Breast epithelium (tissue), 4 donors: ENCODE measurements around the gene RETREG1. TPM values are rescaled to one million over a fixed set of nuclear protein-coding genes. Genes with fewer than 3 reads are reported as not detected.
A peak's percentile ranks its signal among the peaks of the same experiment; 100 is the strongest.
"Not testable (repeated sequence)": the region's sequence is repeated elsewhere in the genome, so short reads cannot be mapped to it uniquely, and the experiment has no call there.

Source experiments
- DNase-seq, 2 donors: peaks; one replicate each; pipeline ENCODE4 v3.0.0-alpha.2; 2019; ENCODE audit warnings: low spot score in 2 of 2
- H3K27ac ChIP-seq, 2 donors: fragments of 200-600 bp; sonication (generic) in 1 of 2; one replicate each; pipeline ENCODE4 v1.5.1; 2016 to 2019; ENCODE audit warnings: mild to moderate bottlenecking in 1 of 2
- H3K27me3 ChIP-seq, 2 donors: fragments of 200-600 bp; sonication (generic) in 1 of 2; one replicate each; pipeline versions ENCODE4 v1.5.1 to v1.6.0; 2017 to 2019; ENCODE audit warnings: control low read depth in 1 of 2, mild to moderate bottlenecking in 1 of 2
- H3K36me3 ChIP-seq: fragments of 200-600 bp; one replicate; pipeline ENCODE4 v1.5.1; 2019
- H3K4me1 ChIP-seq, 2 donors: fragments of 200-600 bp; sonication (generic); one replicate each; pipeline ENCODE4 v1.5.1; 2016 to 2019; ENCODE audit warnings: control low read depth in 1 of 2
- H3K4me3 ChIP-seq, 3 donors: fragments of 200-600 bp; sonication (generic); 1 replicate in 2 of 3; 2 replicates in 1 of 3; pipeline ENCODE4 v1.5.1; 2016 to 2019; ENCODE audit warnings: mild to moderate bottlenecking in 3 of 3, moderate library complexity in 2 of 3
- H3K9me3 ChIP-seq, 2 donors: fragments of 200-600 bp; sonication (generic) in 1 of 2; one replicate each; pipeline ENCODE4 v1.5.1; 2016 to 2019; ENCODE audit warnings: control low read depth in 1 of 2
- POLR2A ChIP-seq: fragments of 450-650 bp; IDR thresholded peaks from one replicate; pipeline ENCODE4 v1.6.1; 2016; ENCODE audit warnings: antibody characterized with exemption, mild to moderate bottlenecking, moderate library complexity
- POLR2AphosphoS5 ChIP-seq, 3 donors: sonication (generic); formaldehyde crosslinking; IDR thresholded peaks; one replicate each; pipeline ENCODE4 v1.6.1; 2017; ENCODE audit warnings: antibody characterized with exemption in 3 of 3
- intact Hi-C: fragments of 100-400 bp; cut with DNase I; formaldehyde crosslinking; loops from one replicate; pipeline ENCODE4 v1.15.1; 2023; ENCODE audit warnings: low total_unique reads
- total RNA-seq, 3 donors: library from RNA; depleted of rRNA; stranded (reverse); fragments of >200 nt; gene quantifications; one replicate each; pipeline ENCODE4 v1.1.0, GENCODE V29; 2016
- TF ChIP-seq, protein P1 (sequence below), 3 donors: fragments of 450-650 bp; IDR thresholded peaks; one replicate each; pipeline ENCODE4 v1.5.1; 2016 to 2017; ENCODE audit warnings: antibody characterized with exemption in 3 of 3, mild to moderate bottlenecking in 3 of 3, moderate library complexity in 3 of 3

The RETREG1 gene
- total RNA-seq, 3 donors from 2014 or later: 27.1 to 51.5 (median 37.7) TPM

- peak overlapping the region; percentile 69 to 97 (median 74) for H3K4me3 ChIP-seq
- no peak for DNase-seq
- peak overlapping the region; percentile 60 to 81 for H3K27ac ChIP-seq
- intact Hi-C loops: no loop called here
- no peaks in the 10 kb centered on the region for H3K9me3 ChIP-seq
- no peaks in the 10 kb centered on the region for H3K27me3 ChIP-seq
- H3K4me1 ChIP-seq: no peaks in the 10 kb centered on the region
- no peaks in the 10 kb centered on the region for H3K36me3 ChIP-seq
- TF ChIP-seq POLR2A: no peak
Observed at GRCh38 chr5:16617274-16617968, 624 bp upstream of the RETREG1 start.

- Histone ChIP-seq H3K4me3 (peak overlapping the region; percentile 69 to 97 (median 74)), H3K9me3 (no peaks in the 10 kb centered on the region), H3K4me1 (no peaks in the 10 kb centered on the region), H3K36me3 (no peaks in the 10 kb centered on the region), H3K27me3 (no peaks in the 10 kb centered on the region), H3K27ac (peak overlapping the region; percentile 60 to 81)
- intact Hi-C loops: no loop called here
- TF ChIP-seq POLR2A: no peak
- TF ChIP-seq, protein P1, sequence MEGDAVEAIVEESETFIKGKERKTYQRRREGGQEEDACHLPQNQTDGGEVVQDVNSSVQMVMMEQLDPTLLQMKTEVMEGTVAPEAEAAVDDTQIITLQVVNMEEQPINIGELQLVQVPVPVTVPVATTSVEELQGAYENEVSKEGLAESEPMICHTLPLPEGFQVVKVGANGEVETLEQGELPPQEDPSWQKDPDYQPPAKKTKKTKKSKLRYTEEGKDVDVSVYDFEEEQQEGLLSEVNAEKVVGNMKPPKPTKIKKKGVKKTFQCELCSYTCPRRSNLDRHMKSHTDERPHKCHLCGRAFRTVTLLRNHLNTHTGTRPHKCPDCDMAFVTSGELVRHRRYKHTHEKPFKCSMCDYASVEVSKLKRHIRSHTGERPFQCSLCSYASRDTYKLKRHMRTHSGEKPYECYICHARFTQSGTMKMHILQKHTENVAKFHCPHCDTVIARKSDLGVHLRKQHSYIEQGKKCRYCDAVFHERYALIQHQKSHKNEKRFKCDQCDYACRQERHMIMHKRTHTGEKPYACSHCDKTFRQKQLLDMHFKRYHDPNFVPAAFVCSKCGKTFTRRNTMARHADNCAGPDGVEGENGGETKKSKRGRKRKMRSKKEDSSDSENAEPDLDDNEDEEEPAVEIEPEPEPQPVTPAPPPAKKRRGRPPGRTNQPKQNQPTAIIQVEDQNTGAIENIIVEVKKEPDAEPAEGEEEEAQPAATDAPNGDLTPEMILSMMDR (IDR thresholded peaks at IDR 0.05): no peak
- TF ChIP-seq POLR2AphosphoS5 (IDR thresholded peaks at IDR 0.05): no peak
- DNase-seq: no peak
Observed at GRCh38 chr5:16615741-16616535, 859 bp downstream of the RETREG1 start.

DNA sequence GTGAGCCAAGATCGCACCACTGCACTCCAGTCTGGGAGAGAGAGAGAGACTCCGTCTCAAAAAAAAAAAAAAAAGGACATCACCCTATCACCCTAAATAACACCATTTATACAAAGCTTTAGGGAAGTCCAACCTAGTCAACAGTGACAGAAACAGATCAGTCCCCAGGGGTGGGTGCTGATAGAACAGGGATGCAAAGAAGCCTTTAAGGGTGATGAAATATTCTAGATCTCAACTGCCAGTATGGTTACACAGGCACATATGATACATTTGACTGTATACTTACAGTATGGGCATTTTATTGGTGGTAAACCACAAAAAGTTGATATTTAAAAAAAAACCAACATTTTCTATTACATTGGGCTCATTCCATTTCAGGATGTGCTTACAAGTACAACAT lies 4.8 kb downstream of the RETREG1 start:
- Histone ChIP-seq H3K27ac (no peak overlapping the region), H3K4me1 (no peaks in the 10 kb centered on the region), H3K27me3 (no peaks in the 10 kb centered on the region), H3K9me3 (no peaks in the 10 kb centered on the region), H3K4me3 (no peak overlapping the region), H3K36me3 (no peaks in the 10 kb centered on the region)
- DNase-seq: no peak
- TF ChIP-seq POLR2A: no peak
- TF ChIP-seq POLR2AphosphoS5 (IDR thresholded peaks at IDR 0.05): no peak
- TF ChIP-seq, protein P1 (IDR thresholded peaks at IDR 0.05): no peak
- intact Hi-C loops: no loop called here

GRCh38 chr5:16610896-16611295 lies 5.9 kb downstream of the RETREG1 start:
- intact Hi-C loops, H3K36me3 ChIP-seq, H3K27ac ChIP-seq, H3K4me3 ChIP-seq, H3K9me3 ChIP-seq, H3K4me1 ChIP-seq, DNase-seq, H3K27me3 ChIP-seq: not testable (repeated sequence)

- DNase-seq: no peak
- intact Hi-C loops: no loop called here
- TF ChIP-seq POLR2A (no peak), POLR2AphosphoS5 (IDR thresholded peaks at IDR 0.05) (no peak)
- TF ChIP-seq, protein P1 (IDR thresholded peaks at IDR 0.05): no peak
- Histone ChIP-seq H3K36me3 (no peaks in the 10 kb centered on the region), H3K27me3 (no peaks in the 10 kb centered on the region), H3K27ac (no peak overlapping the region), H3K4me3 (no peak overlapping the region), H3K9me3 (no peaks in the 10 kb centered on the region), H3K4me1 (no peaks in the 10 kb centered on the region)
Observed at GRCh38 chr5:16609412-16609811, 7.4 kb downstream of the RETREG1 start.

GRCh38 chr5:16606628-16607027 lies 10.2 kb downstream of the RETREG1 start:
- DNase-seq: no peak
- Histone ChIP-seq H3K27me3 (no peaks in the 10 kb centered on the region), H3K4me1 (no peaks in the 10 kb centered on the region), H3K36me3 (no peaks in the 10 kb centered on the region), H3K9me3 (no peaks in the 10 kb centered on the region), H3K27ac (no peak overlapping the region), H3K4me3 (no peak overlapping the region)
- intact Hi-C loops: no loop called here
- TF ChIP-seq POLR2A (no peak), POLR2AphosphoS5 (IDR thresholded peaks at IDR 0.05) (no peak)
- TF ChIP-seq, protein P1 (IDR thresholded peaks at IDR 0.05): no peak
